OCI-LY1 (cell line): ENCODE data around the gene ZNF384.

ENCODE experiments used
- CTCF ChIP-seq: fragments of 200-600 bp; sonication (generic), shearing (Covaris generic); IDR thresholded peaks from 2 replicates; pipeline ENCODE4 v1.5.1; 2017; ENCODE audit warnings: mild to moderate bottlenecking, antibody characterized with exemption, low read length, moderate library complexity, mixed read lengths
- EZH2 ChIP-seq: fragments of 200-600 bp; sonication (generic), shearing (Covaris generic); IDR thresholded peaks from 2 replicates; pipeline ENCODE4 v1.8.0; 2017; ENCODE audit warnings: borderline replicate concordance, mixed run types, mild to moderate bottlenecking, antibody characterized with exemption, low read length, moderate library complexity, mixed read lengths

GRCh38 chr12:6722863-6723262 is 33.7 kb upstream of the ZNF384 start:
- no peak for TF ChIP-seq EZH2
- no peak for TF ChIP-seq CTCF
